RWPE2 (cell line): ENCODE data around the gene METTL25.
A peak's percentile ranks its signal among the peaks of the same experiment; 100 is the strongest.

Source experiments
- ATAC-seq: fragments of 200-7000 bp; cut with Tn5 transposase; 3 replicates; pipeline ENCODE4 v1.9.1; 2021; ENCODE audit warnings: low read depth
- DNase-seq: peaks from one replicate; pipeline ENCODE4 v3.0.0-alpha.2; 2020; ENCODE audit warnings: low spot score
- H3K27ac ChIP-seq: fragments of 450-650 bp; 2 replicates; pipeline ENCODE4 v1.5.1; 2017; ENCODE audit warnings: mild to moderate bottlenecking; ENCODE audit not compliant: poor library complexity, severe bottlenecking
- H3K27me3 ChIP-seq: fragments of 250-450 bp; sonication (Bioruptor Pico); 2 replicates; pipeline ENCODE4 v1.5.1; 2021; ENCODE audit warnings: mild to moderate bottlenecking, moderate library complexity; ENCODE audit not compliant: insufficient read depth, poor library complexity, severe bottlenecking
- H3K36me3 ChIP-seq: fragments of 250-450 bp; sonication (Bioruptor Pico); 2 replicates; pipeline ENCODE4 v1.5.1; 2020; ENCODE audit warnings: low read depth, mild to moderate bottlenecking, moderate library complexity
- H3K4me1 ChIP-seq: fragments of 250-450 bp; sonication (Bioruptor Pico); 2 replicates; pipeline ENCODE4 v1.5.1; 2021; ENCODE audit warnings: mild to moderate bottlenecking, moderate library complexity; ENCODE audit not compliant: insufficient read depth, poor library complexity, severe bottlenecking
- H3K4me3 ChIP-seq: fragments of 250-450 bp; sonication (Bioruptor Pico); 2 replicates; pipeline ENCODE4 v1.5.1; 2021; ENCODE audit warnings: mild to moderate bottlenecking, moderate library complexity; ENCODE audit not compliant: severe bottlenecking
- H3K9me3 ChIP-seq: fragments of 250-450 bp; sonication (Bioruptor Pico); 2 replicates; pipeline ENCODE4 v1.5.1; 2021; ENCODE audit warnings: mild to moderate bottlenecking, moderate library complexity; ENCODE audit not compliant: severe bottlenecking
- TF ChIP-seq, protein P1 (sequence below): fragments of 450-650 bp; IDR thresholded peaks from one replicate; pipeline ENCODE4 v1.5.1; 2017; ENCODE audit warnings: mild to moderate bottlenecking, moderate library complexity; ENCODE audit not compliant: poor library complexity, severe bottlenecking

The METTL25 gene

DNA sequence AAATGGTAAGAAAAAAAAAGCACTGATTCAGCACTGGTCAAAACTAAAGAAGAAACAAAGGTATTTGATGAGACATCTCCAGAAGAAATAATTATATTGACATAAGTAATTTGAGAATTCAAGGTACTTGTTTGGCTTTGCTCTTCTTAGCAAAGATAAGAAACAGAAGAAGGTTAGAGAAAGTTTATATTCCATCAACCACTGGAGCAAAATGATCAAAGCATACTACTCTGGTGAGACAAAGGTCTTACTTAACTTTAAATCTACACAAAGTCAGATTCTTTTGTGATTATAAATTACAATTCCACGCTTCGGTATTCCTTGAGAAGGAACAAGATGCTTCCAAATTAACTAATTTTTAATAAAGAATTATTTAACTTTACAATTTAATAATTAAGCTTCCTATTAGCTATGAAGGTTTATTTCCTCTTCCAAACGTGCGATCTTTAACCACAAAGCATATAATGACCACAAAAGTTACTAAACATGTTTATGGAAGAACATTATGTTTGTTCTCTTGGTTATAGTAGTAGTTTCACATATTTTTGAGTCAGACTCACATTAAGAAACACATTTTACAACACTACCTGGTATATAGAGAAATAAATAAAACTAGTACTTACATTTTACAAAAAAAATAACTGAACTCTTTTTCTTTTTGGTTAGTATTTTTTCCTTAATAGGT, 53.4 kb downstream of the METTL25 start:
- Histone ChIP-seq H3K4me3 (no peak overlapping the region), H3K36me3 (no peaks in the 10 kb centered on the region), H3K27ac (peak overlapping the region; percentile 47), H3K4me1 (peaks cover 30% of the 10 kb centered on the region), H3K9me3 (no peaks in the 10 kb centered on the region), H3K27me3 (no peaks in the 10 kb centered on the region)
- ATAC-seq (peak; percentile 30; the same call in 2 of the 3 replicates), DNase-seq (no peak)
- TF ChIP-seq, protein P1, sequence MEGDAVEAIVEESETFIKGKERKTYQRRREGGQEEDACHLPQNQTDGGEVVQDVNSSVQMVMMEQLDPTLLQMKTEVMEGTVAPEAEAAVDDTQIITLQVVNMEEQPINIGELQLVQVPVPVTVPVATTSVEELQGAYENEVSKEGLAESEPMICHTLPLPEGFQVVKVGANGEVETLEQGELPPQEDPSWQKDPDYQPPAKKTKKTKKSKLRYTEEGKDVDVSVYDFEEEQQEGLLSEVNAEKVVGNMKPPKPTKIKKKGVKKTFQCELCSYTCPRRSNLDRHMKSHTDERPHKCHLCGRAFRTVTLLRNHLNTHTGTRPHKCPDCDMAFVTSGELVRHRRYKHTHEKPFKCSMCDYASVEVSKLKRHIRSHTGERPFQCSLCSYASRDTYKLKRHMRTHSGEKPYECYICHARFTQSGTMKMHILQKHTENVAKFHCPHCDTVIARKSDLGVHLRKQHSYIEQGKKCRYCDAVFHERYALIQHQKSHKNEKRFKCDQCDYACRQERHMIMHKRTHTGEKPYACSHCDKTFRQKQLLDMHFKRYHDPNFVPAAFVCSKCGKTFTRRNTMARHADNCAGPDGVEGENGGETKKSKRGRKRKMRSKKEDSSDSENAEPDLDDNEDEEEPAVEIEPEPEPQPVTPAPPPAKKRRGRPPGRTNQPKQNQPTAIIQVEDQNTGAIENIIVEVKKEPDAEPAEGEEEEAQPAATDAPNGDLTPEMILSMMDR, result no peak

DNA sequence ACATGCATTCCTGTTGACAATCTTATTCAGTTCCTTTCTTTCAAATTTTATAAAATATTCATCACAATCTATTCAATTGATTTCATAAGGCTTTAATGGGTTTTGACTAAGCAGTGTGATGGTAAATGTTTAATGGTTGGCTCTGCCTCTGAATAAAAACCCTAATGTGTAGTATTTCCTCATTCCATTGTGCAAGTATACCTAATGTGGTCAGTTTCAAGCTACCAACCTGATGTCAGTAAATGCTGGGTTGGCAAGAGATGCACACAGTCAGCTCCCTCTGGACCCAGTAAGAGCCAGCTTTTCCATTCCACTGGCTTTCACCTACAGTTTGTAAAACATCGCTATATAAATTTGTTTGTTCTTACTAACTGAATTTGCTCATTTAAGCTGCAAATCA, 53.9 kb downstream of the METTL25 start:
- DNase-seq, result no peak
- TF ChIP-seq, protein P1, result no peak
- H3K36me3 ChIP-seq, result no peaks in the 10 kb centered on the region
- peak; percentile 41; the same call in 2 of the 3 replicates for ATAC-seq
- no peaks in the 10 kb centered on the region for H3K27me3 ChIP-seq
- H3K9me3 ChIP-seq, result no peaks in the 10 kb centered on the region
- H3K27ac ChIP-seq, result peak overlapping the region; percentile 47
- no peak overlapping the region for H3K4me3 ChIP-seq
- peaks cover 30% of the 10 kb centered on the region for H3K4me1 ChIP-seq

DNA sequence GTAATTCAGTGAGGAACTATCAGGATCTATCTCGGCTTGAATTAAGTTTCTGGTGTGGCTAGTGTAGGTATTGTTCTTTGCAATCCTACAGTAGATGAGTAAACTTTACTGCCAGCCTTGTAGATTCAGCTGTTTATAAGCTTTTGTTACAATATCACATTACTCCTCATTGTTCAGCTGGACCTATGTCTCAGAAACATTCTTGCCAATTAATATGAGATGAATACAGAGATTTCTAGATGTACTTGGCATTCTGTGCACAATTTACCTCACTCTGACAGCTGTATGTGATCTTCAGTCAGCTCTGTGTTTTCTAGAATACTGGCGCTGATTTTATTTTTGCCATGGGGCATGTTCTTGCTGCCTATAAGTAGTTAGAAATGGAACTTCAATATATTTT, 55.7 kb downstream of the METTL25 start:
- DNase-seq (no peak), ATAC-seq (peak; percentile 56; the same call in 2 of the 3 replicates)
- no peaks in the 10 kb centered on the region for H3K36me3 ChIP-seq
- no peaks in the 10 kb centered on the region for H3K9me3 ChIP-seq
- H3K27ac ChIP-seq, result peak overlapping the region; percentile 39
- no peak overlapping the region for H3K4me3 ChIP-seq
- H3K27me3 ChIP-seq, result no peaks in the 10 kb centered on the region
- peaks cover 30% of the 10 kb centered on the region for H3K4me1 ChIP-seq
- TF ChIP-seq, protein P1, result no peak

DNA sequence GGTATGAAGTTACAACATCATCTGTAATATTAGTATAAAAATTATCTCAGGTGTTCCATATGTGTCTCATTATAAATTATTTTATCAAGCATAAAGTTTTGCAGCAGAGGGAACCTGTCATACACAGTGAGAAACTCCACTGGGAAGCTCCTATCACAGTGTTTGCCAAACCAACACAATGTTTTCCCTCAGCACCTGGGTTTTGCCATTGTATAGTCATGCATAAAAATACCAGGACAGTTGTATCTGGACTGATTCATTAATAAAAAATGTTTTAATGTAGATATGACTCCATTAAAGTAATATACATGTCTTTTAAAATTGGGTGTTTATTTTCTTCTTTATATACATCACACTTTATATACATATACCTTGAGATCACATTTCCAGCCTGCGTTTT, 56.6 kb downstream of the METTL25 start:
- Histone ChIP-seq H3K9me3 (no peaks in the 10 kb centered on the region), H3K4me3 (no peak overlapping the region), H3K36me3 (no peaks in the 10 kb centered on the region), H3K4me1 (peaks cover 30% of the 10 kb centered on the region), H3K27ac (peak overlapping the region; percentile 39), H3K27me3 (no peaks in the 10 kb centered on the region)
- no peak for DNase-seq
- ATAC-seq, result peak; percentile 66
- TF ChIP-seq, protein P1, result no peak

DNA sequence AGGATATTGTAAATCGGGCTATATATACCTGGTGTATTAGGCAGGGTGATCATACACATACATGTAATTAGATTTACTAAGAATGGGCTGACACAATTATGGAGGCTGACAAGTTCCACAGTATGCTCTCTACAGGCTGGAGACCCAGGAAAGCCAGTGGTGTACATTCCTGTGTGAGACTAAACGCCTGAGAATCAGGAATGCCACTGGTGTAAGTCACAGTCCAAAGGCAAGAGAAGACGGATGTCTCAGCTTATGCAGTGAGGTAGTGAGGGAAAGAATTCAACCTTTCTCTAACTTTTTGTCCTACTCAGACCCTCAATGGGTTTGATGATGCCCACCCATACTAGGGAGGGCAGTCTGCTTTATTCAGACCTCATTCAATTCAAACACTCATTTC, 57.1 kb downstream of the METTL25 start:
- no peaks in the 10 kb centered on the region for H3K9me3 ChIP-seq
- H3K27me3 ChIP-seq, result no peaks in the 10 kb centered on the region
- H3K27ac ChIP-seq, result peak overlapping the region; percentile 39
- TF ChIP-seq, protein P1, result no peak
- H3K4me1 ChIP-seq, result peaks cover 30% of the 10 kb centered on the region
- no peaks in the 10 kb centered on the region for H3K36me3 ChIP-seq
- ATAC-seq (peak; percentile 88), DNase-seq (no peak)
- no peak overlapping the region for H3K4me3 ChIP-seq
